ENCODE measurements around the gene RAI1.

The RAI1 gene

DNA sequence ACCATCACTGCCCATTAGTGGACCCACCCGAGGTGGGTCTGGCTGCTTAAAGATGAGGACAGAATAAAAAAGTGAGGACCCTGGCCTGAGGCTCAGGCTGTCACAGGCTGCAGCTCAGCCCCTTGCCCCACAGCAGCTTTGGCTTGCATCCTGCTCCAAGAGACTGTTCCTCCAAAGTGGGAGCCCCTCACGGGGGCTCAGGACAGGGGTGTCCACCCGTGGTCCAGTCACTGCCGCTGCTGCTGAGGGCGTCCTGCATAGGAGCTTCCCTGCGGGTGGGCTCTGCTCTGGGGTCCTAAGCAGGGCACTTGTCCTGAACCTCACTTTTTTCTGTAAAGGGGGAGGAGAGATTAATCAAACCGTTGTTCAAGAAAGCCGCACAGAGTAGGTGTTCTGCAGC lies 107.7 kb downstream of the RAI1 start:
- no peak for DNase-seq

DNA sequence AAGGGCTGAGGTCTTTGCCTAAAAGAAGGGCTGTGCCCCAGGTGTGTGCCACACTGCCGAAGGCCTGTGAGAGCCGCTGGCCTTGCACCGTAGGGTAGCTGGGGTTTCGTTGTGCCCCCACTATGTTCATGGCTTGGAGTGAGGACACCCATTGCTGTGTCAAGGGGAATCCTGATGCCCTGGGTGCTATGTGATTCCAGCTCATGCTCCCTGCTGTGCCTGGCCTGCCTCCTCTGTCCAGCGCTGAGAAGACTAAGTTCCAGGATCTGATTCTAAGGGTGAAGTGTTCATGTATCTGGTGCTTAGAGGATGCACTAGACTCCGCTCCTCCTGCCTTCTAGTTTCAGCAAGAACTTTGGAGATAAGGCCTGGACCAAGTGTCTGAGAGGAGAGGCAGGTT lies 108.2 kb downstream of the RAI1 start:
- no peak for DNase-seq

- DNase-seq = no peak
These were observed 108.8 kb downstream of the RAI1 start for GRCh38 chr17:17789828-17790636.

GRCh38 chr17:17790637-17791464 lies 109.6 kb downstream of the RAI1 start:
- DNase-seq = no peak

- DNase-seq = no peak
These were observed 110.8 kb downstream of the RAI1 start for GRCh38 chr17:17792037-17792550.

- DNase-seq = no peak
These were observed 111.5 kb downstream of the RAI1 start for GRCh38 chr17:17792551-17793377.

DNA sequence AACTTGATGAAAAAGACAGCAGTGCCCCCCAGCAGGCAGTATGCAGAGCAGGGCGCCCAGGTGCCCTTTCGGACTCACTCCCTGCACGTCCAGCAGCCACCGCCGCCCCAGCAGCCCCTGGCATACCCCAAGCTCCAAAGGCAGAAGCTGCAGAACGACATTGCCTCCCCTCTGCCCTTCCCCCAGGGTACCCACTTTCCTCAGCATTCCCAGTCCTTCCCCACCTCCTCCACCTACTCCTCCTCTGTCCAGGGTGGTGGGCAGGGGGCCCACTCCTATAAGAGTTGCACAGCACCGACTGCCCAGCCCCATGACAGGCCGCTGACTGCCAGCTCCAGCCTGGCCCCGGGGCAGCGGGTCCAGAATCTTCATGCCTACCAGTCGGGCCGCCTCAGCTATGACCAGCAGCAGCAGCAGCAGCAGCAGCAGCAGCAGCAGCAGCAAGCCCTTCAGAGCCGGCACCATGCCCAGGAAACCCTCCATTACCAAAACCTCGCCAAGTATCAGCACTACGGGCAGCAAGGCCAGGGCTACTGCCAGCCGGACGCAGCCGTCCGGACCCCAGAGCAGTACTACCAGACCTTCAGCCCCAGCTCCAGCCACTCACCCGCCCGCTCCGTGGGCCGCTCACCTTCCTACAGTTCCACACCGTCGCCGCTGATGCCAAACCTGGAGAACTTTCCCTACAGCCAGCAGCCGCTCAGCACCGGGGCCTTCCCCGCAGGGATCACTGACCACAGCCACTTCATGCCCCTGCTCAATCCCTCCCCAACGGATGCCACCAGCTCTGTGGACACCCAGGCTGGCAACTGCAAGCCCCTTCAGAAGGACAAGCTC lies 112.3 kb downstream of the RAI1 start:
- DNase-seq = no peak

DNA sequence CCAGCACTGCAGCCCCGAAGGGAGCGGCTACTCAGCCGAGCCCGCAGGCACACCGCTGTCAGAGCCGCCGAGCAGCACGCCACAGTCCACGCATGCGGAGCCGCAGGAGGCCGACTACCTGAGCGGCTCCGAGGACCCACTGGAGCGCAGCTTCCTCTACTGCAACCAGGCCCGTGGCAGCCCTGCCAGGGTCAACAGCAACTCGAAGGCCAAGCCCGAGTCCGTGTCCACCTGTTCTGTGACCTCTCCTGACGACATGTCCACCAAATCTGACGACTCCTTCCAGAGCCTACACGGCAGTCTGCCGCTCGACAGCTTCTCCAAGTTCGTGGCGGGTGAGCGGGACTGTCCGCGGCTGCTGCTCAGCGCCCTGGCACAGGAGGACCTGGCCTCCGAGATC lies 113.1 kb downstream of the RAI1 start:
- DNase-seq = no peak

- no peak for DNase-seq
These were observed 114.0 kb downstream of the RAI1 start for GRCh38 chr17:17795296-17795695.

- no peak for DNase-seq
These were observed 114.9 kb downstream of the RAI1 start for GRCh38 chr17:17795946-17796786.

DNA sequence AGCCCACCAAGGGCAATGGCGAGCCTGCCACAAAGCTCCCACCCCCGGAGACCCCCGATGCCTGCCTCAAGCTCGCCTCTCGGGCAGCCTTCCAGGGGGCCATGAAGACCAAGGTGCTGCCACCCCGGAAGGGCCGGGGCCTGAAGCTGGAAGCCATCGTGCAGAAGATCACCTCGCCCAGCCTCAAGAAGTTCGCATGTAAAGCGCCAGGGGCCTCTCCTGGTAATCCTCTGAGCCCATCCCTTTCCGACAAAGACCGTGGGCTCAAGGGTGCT lies 115.5 kb downstream of the RAI1 start:
- no peak for DNase-seq

DNA sequence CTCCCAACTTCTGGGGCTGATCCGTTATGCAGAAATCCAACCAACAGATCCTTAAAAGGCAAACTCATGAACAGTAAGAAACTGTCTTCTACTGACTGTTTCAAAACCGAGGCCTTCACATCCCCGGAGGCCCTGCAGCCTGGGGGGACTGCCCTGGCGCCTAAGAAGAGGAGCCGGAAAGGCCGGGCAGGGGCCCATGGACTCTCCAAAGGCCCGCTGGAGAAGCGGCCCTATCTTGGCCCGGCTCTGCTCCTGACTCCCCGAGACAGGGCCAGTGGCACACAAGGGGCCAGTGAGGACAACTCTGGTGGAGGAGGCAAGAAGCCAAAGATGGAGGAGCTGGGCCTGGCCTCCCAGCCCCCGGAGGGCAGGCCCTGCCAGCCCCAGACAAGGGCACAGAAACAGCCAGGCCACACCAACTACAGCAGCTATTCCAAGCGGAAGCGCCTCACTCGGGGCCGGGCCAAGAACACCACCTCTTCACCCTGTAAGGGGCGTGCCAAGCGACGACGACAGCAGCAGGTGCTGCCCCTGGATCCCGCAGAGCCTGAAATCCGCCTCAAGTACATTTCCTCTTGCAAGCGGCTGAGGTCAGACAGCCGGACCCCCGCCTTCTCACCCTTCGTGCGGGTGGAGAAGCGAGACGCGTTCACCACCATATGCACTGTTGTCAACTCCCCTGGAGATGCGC lies 116.0 kb downstream of the RAI1 start:
- no peak for DNase-seq

DNA sequence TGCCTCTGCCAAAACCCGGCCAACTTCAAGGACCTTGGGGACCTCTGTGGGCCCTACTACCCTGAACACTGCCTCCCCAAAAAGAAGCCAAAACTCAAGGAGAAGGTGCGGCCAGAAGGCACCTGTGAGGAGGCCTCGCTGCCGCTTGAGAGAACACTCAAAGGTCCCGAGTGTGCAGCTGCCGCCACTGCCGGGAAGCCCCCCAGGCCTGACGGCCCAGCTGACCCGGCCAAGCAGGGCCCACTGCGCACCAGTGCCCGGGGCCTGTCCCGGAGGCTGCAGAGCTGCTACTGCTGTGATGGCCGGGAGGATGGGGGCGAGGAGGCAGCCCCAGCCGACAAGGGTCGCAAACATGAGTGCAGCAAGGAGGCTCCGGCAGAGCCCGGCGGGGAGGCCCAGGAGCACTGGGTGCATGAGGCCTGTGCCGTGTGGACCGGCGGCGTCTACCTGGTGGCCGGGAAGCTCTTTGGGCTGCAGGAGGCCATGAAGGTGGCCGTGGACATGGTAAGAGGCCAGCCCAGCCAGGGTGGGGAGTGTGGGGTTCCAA lies 116.8 kb downstream of the RAI1 start:
- DNase-seq = no peak

DNA sequence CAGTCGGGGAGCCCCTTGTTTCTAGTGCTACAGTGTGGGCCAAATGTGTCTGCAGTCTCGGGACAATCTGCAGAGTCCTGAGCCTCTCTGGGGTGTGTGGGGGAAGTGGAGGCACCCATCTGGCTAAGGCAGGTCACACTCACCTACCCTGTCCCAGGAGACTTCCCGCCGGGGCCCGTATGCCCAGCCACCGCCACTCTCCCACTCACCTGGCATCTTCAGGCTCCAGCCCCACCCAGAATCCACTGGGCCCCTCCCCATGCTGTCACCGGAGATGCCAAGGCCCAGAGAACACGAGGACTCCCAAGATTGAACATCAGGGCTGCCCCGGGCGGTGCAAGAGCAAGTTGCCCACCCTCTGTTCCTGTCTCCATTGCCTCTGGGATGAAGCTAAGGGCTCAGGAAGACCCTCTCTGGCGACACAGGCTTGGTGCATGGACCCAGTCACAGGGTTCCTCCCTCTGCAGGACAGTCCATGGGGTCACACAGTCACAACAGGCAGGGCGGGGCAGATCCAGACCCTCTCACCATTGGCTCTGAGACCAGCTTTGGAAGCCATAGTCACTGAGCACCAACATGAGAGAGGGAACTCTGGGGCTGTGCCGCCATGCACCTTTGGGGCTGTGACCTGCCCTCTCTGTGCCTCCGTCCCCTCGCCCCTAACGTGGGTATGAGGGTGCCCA lies 117.5 kb downstream of the RAI1 start:
- no peak for DNase-seq

DNA sequence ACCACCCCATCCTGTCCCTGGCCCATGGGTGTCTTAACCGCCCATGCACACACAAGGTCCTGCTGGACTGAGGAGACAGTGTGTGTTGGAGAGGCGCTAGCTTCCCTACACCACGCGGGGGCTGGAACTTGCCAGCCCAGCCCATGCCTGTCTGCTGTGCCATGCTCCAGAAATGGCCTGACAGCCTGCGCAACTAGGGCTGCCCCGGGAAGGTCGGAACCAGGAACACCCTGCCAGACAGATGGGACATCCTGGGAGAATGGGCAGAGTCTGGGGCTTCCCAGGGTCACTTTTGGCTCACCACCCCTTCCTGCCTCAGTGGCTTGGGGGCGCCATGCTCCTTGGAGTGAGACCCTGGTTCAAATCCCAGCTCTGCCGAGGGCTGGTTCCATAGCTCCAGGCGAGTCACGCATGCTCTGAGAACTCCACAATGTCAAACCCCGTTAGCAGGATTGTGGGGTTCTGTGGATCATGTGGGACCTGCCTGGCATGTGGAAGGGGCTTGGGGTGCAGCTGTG lies 119.3 kb downstream of the RAI1 start:
- no peak for DNase-seq

DNA sequence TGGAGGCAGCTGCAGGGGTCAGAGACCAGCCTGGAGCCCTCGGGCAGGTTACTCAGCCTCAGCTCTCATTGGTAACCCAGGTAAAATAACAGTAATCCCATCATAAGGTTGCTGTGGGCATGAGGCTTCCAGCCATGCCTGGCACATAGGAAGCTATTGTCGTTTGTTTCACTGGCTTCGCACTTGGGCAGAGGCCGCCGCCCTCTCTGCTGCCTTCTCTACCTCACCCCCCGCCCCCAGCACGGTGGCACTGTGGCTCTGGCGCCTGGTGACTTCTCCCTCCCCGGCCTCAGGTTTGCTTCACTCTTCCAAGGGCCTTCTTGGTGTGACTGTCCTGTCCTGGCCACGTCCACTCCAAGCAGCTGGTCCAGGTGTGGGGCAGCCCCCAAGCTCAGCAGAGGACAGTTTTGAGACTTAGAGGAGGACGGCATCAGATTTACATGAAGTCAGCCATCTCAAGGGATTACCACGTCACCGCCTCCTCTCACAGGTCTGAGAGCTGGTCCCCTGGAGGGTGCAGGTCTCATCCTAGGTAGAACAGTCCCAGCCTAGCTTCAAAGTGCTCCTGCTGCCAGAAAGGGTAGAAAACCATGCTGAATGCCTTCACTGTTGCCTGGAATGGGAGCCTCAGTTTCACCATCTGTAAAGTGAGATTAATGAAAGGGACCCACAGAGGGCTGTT lies 120.7 kb downstream of the RAI1 start:
- no peak for DNase-seq

DNA sequence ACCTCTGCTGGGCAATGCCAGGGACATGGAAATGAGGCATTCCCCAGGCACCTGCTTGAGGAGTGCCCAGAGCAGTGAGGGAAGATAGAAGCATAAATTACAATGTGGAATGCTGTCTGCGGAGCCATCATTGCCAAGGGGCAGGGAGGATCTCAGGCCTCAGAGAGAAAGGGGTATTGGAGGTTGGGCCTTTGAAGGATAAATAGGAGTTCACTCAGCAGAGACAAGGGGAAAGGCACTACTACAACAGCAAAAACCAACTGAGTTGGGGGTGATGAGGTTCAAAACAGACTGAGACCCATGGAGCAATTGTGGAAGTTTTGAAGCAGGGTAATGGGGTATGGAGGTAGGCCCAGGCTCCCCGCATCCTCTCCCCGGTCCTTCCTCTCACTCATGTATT lies 122.7 kb downstream of the RAI1 start:
- DNase-seq = no peak

- no peak for DNase-seq
These were observed 124.3 kb downstream of the RAI1 start for GRCh38 chr17:17805575-17805974.

GRCh38 chr17:17806035-17806434 lies 124.8 kb downstream of the RAI1 start:
- no peak for DNase-seq

Measured in left hindlimb (tissue), 1 donor.